ENCODE data around the gene KRIT1. TPM values are rescaled to one million over a fixed set of nuclear protein-coding genes. Genes with fewer than 3 reads are reported as not detected.

KRIT1 gene
- total RNA-seq, 2 experiments from 2014 or later, result 28.6 to 30.2 TPM

DNA sequence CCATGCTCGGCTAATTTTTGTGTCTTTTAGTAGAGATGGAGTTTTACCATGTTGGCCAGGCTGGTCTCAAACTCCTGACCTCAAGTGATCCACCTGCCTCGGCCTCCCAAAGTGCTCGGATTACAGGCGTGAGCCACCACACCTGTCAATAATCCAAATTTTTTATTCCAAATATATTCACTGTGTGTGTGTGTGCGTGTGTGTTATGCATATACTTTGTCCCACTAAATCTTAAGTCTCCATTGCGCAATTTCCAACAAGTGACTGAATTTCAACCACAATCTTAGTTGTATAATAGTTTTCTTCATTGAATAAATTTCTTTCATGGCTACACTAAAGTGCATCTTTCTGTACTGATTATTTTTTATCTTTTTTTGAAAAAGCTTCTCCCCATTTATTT, 2.7 kb downstream of the KRIT1 start:
- H3K36me3 Mint-ChIP-seq (ENCODE audit: low read depth), result peaks cover 20% of the 10 kb centered on the region
- no peak overlapping the region for H3K4me3 Mint-ChIP-seq
- H3K27me3 Mint-ChIP-seq, result no peaks in the 10 kb centered on the region
- no peaks in the 10 kb centered on the region for H3K9me3 Mint-ChIP-seq
- ChIA-PET CTCF (interaction anchor here (0.8 to 2.4 kb wide), 2 partner anchors 63 to 181 kb away, joined by 3 to 5 read pairs; partner anchors contain the start of gene LRRD1), POLR2A (no interaction called here)
- peaks cover 31% of the 10 kb centered on the region for H3K4me1 Mint-ChIP-seq (ENCODE audit: low read depth)
- ATAC-seq, result no peak
- DNase-seq, result no peak
- H3K27ac Mint-ChIP-seq, result no peak overlapping the region
- TF ChIP-seq, protein P1, sequence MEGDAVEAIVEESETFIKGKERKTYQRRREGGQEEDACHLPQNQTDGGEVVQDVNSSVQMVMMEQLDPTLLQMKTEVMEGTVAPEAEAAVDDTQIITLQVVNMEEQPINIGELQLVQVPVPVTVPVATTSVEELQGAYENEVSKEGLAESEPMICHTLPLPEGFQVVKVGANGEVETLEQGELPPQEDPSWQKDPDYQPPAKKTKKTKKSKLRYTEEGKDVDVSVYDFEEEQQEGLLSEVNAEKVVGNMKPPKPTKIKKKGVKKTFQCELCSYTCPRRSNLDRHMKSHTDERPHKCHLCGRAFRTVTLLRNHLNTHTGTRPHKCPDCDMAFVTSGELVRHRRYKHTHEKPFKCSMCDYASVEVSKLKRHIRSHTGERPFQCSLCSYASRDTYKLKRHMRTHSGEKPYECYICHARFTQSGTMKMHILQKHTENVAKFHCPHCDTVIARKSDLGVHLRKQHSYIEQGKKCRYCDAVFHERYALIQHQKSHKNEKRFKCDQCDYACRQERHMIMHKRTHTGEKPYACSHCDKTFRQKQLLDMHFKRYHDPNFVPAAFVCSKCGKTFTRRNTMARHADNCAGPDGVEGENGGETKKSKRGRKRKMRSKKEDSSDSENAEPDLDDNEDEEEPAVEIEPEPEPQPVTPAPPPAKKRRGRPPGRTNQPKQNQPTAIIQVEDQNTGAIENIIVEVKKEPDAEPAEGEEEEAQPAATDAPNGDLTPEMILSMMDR (IDR thresholded peaks at IDR 0.05), result no peak
- intact Hi-C loops (cut with micrococcal nuclease), result no loop called here

DNA sequence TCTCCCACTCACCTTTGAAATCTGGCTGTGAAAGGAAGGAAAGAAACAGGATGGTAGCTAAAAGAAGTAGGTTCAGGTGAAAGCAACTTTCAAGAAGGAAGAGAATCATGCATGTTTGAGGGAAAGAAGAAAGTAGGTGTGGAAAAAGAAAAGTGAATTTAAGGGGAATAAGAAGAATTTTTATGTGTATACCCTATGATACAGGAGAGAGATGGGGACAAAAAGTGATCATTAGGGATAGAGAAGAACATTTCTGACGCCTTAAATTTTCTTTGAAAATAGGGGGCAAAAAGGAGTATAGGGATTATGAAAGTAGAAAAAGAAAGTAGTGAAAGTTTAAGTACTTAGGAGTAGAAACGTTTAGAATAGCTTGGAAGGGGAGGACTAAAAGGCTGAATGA, 15.2 kb downstream of the KRIT1 start:
- peaks cover 6% of the 10 kb centered on the region for H3K9me3 Mint-ChIP-seq
- intact Hi-C loops (cut with micrococcal nuclease), result no loop called here
- no peak for DNase-seq
- CTCF ChIA-PET, result interaction anchor here (1.5 kb wide), 1 partner anchor 51 kb away, joined by 3 read pairs; the partner anchor contains the start of gene LRRD1
- no peak overlapping the region for H3K27ac Mint-ChIP-seq
- H3K4me3 Mint-ChIP-seq, result no peak overlapping the region
- TF ChIP-seq, protein P1 (IDR thresholded peaks at IDR 0.05), result no peak
- peaks cover 67% of the 10 kb centered on the region for H3K36me3 Mint-ChIP-seq (ENCODE audit: low read depth)
- H3K27me3 Mint-ChIP-seq, result no peaks in the 10 kb centered on the region
- H3K4me1 Mint-ChIP-seq (ENCODE audit: low read depth), result peaks cover 14% of the 10 kb centered on the region
- ATAC-seq, result no peak
- POLR2A ChIA-PET, result interaction anchor here (1.1 to 1.6 kb wide), 2 partner anchors 11 to 15 kb away, joined by 3 read pairs; partner anchors contain the start of genes ANKIB1 and KRIT1

DNA sequence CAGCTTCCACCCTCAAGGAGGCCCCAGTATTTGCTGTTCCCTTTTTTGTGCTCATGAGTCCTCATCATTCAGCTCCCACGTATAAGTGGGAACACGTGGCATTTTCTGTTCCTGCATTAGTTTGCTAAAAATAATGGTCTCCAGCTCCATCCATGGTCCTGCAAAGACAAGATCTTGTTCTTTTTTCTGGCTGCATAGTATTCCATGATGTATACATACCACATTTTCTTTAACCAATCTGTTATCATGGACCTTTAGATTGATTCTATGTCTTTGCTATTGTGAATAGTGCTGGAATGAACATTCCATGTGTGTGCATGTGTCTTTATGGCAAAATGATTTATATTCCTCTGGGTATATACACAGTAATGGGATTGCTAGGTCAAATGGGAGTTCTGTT, 17.0 kb downstream of the KRIT1 start:
- no peak for DNase-seq
- H3K36me3 Mint-ChIP-seq (ENCODE audit: low read depth), result peaks cover 66% of the 10 kb centered on the region
- POLR2A ChIA-PET, result interaction anchor here (1.0 to 1.6 kb wide), 2 partner anchors 13 to 17 kb away, joined by 3 to 4 read pairs; partner anchors contain the start of genes ANKIB1 and KRIT1
- intact Hi-C loops (cut with micrococcal nuclease), result no loop called here
- CTCF ChIA-PET, result no interaction called here
- H3K27ac Mint-ChIP-seq, result no peak overlapping the region
- no peaks in the 10 kb centered on the region for H3K27me3 Mint-ChIP-seq
- H3K4me3 Mint-ChIP-seq, result no peak overlapping the region
- peaks cover 6% of the 10 kb centered on the region for H3K9me3 Mint-ChIP-seq
- peaks cover 14% of the 10 kb centered on the region for H3K4me1 Mint-ChIP-seq (ENCODE audit: low read depth)
- TF ChIP-seq, protein P1 (IDR thresholded peaks at IDR 0.05), result no peak
- no peak for ATAC-seq

DNA sequence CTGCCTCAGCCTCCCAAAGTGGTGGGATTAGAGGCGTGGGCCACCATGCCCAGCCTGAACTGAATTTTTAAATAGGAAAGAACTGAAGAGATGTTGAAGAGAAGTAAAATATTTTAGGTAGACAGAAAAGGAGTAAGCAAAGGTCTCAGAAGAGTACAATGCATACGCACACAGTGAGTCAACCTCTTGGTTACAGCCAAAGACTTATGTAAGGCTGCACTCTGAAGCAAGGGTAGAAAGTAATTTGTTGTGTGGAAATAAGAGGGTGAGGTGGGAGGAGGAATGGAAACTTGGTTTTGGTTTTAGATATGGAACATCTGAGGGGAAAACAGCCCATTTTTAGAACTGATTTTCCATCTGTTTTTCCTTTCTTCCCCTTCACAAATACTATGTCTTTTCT, 17.6 kb downstream of the KRIT1 start:
- H3K36me3 Mint-ChIP-seq (ENCODE audit: low read depth), result peaks cover 64% of the 10 kb centered on the region
- CTCF ChIA-PET, result no interaction called here

DNA sequence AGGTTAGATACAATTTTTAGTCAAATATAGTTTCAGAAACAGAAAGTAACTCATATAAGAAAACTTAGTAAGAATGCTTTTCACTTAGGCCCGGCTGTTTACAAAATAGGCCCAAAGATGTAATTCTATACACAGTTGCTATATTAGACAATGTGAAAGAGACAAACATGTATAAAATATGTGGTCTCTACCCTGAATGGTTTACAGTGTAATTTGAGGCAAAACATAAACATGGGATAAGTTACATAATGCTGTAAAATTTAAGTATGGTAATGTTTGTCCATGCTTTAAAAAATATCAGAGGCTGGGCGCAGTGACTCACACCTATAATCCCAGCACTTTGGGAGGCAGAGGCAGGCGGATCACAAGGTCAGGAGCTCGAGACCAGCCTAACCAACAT, 18.7 kb downstream of the KRIT1 start:
- H3K36me3 Mint-ChIP-seq (ENCODE audit: low read depth), result peaks cover 60% of the 10 kb centered on the region
- DNase-seq (no peak), ATAC-seq (no peak)
- no peak overlapping the region for H3K4me3 Mint-ChIP-seq
- H3K4me1 Mint-ChIP-seq (ENCODE audit: low read depth), result peaks cover 14% of the 10 kb centered on the region
- CTCF ChIA-PET, result no interaction called here
- H3K27ac Mint-ChIP-seq, result no peak overlapping the region
- H3K27me3 Mint-ChIP-seq, result no peaks in the 10 kb centered on the region
- TF ChIP-seq, protein P1 (IDR thresholded peaks at IDR 0.05), result no peak
- POLR2A ChIA-PET, result interaction anchor here (0.6 kb wide), 1 partner anchor 37 kb away, joined by 3 read pairs; no protein-coding TSS in a partner anchor
- peaks cover 6% of the 10 kb centered on the region for H3K9me3 Mint-ChIP-seq
- intact Hi-C loops (cut with micrococcal nuclease), result no loop called here

More for the DNA sequence above, 17.6 kb downstream of the KRIT1 start:
- POLR2A ChIA-PET, result no interaction called here
- H3K27ac Mint-ChIP-seq, result peak overlapping the region; percentile 49
- no peak overlapping the region for H3K4me3 Mint-ChIP-seq
- peaks cover 14% of the 10 kb centered on the region for H3K4me1 Mint-ChIP-seq (ENCODE audit: low read depth)
- ATAC-seq (no peak), DNase-seq (no peak)
- TF ChIP-seq, protein P1 (IDR thresholded peaks at IDR 0.05), result no peak
- intact Hi-C loops (cut with micrococcal nuclease), result no loop called here
- no peaks in the 10 kb centered on the region for H3K27me3 Mint-ChIP-seq
- peaks cover 6% of the 10 kb centered on the region for H3K9me3 Mint-ChIP-seq
